Thymus (tissue), 11 donors: ENCODE data around the gene PRPF40B. TPM values are rescaled to one million over a fixed set of nuclear protein-coding genes. Genes with fewer than 3 reads are reported as not detected.
"Not testable (repeated sequence)": the region's sequence is repeated elsewhere in the genome, so short reads cannot be mapped to it uniquely, and the experiment has no call there.

ENCODE experiments used
- DNase-seq, 9 donors: peaks; one replicate each; pipeline ENCODE4 v3.0.0-alpha.2; 2013; ENCODE audit warnings: low spot score in 9 of 9, low read depth in 6 of 9, missing footprints in 1 of 9
- H3K27ac ChIP-seq, 2 donors: one replicate each; pipeline ENCODE4 v1.5.1; 2013; ENCODE audit warnings: control low read depth in 1 of 2, low read depth in 1 of 2, low read length in 1 of 2, mild to moderate bottlenecking in 1 of 2, moderate library complexity in 1 of 2
- H3K27me3 ChIP-seq, 2 donors: one replicate each; pipeline ENCODE4 v1.5.1; 2013; ENCODE audit warnings: low read length in 1 of 2; ENCODE audit not compliant: control insufficient read depth in 2 of 2, insufficient read depth in 1 of 2
- H3K36me3 ChIP-seq, 2 donors: one replicate each; pipeline ENCODE4 v1.5.1; 2013; ENCODE audit warnings: low read length in 1 of 2, mild to moderate bottlenecking in 1 of 2, moderate library complexity in 1 of 2; ENCODE audit not compliant: control insufficient read depth in 2 of 2, insufficient read depth in 2 of 2
- H3K4me1 ChIP-seq, 2 donors: one replicate each; pipeline ENCODE4 v1.5.1; 2013; ENCODE audit warnings: low read length in 2 of 2; ENCODE audit not compliant: control insufficient read depth in 2 of 2, insufficient read depth in 2 of 2
- H3K4me3 ChIP-seq, 2 donors: one replicate each; pipeline ENCODE4 v1.5.1; 2013; ENCODE audit warnings: low read length in 2 of 2, control low read depth in 1 of 2, mild to moderate bottlenecking in 1 of 2
- H3K9me3 ChIP-seq, 2 donors: one replicate each; pipeline ENCODE4 v1.5.1; 2013; ENCODE audit warnings: low read length in 1 of 2, mild to moderate bottlenecking in 1 of 2; ENCODE audit not compliant: control insufficient read depth in 2 of 2, insufficient read depth in 1 of 2
- WGBS: extraction: QIAGEN DNeasy Blood & Tissue Kit; methylation state at CpG from one replicate; pipeline ENCODE4 v1.1.7; 2013; 5-methylcytosine and 5-hydroxymethylcytosine counted together
- polyA plus RNA-seq: library from polyadenylated mRNA; stranded (reverse); fragments of 200-250 nt; gene quantifications from one replicate; pipeline ENCODE4 v1.2.3, GENCODE V29; 2013
- total RNA-seq: library from RNA; stranded (reverse); fragments of 120-200 nt; gene quantifications from one replicate; pipeline ENCODE4 v1.2.4, GENCODE V29; 2013
- donor health status: healthy.

Gene PRPF40B
- total and polyA plus RNA-seq, 2 donors, result 4.9 to 16.6 TPM

GRCh38 chr12:49604856-49605255 is 18.5 kb upstream of the PRPF40B start:
- H3K27me3 ChIP-seq, result no peaks in the 10 kb centered on the region
- H3K4me1 ChIP-seq, result peaks cover 0 to 8% of the 10 kb centered on the region in 2 donors
- WGBS, result 31% methylated on average over 5 of the region's 5 CpGs
- DNase-seq, result no peak
- H3K36me3 ChIP-seq, result no peaks in the 10 kb centered on the region
- peaks cover 0 to 3% of the 10 kb centered on the region in 2 donors for H3K9me3 ChIP-seq
- no peak overlapping the region for H3K4me3 ChIP-seq
- H3K27ac ChIP-seq, result no peak overlapping the region

- not testable (repeated sequence) for H3K27ac ChIP-seq
Measured at GRCh38 chr12:49605539-49605938, 17.8 kb upstream of the PRPF40B start, which contains the start of gene FAM186B. FAM186B (minus strand) TSS chr12:49605639; CDS start chr12:49605477, 162 bp downstream.

GRCh38 chr12:49609059-49609874 is 14.1 kb upstream of the PRPF40B start:
- WGBS, result 96% methylated on average over 2 of the region's 2 CpGs
- DNase-seq, result no peak

More at GRCh38 chr12:49605539-49605938, 17.8 kb upstream of the PRPF40B start, which contains the start of gene FAM186B:
- not testable (repeated sequence) for H3K4me1 ChIP-seq, H3K4me3 ChIP-seq, H3K27me3 ChIP-seq, DNase-seq, H3K36me3 ChIP-seq, H3K9me3 ChIP-seq
- WGBS, result 92% methylated on average over 4 of the region's 4 CpGs

GRCh38 chr12:49609875-49610154 is 13.5 kb upstream of the PRPF40B start:
- Histone ChIP-seq H3K4me1 (peaks cover 0 to 7% of the 10 kb centered on the region in 2 donors), H3K36me3 (no peaks in the 10 kb centered on the region), H3K9me3 (peaks cover 0 to 5% of the 10 kb centered on the region in 2 donors), H3K27ac (no peak overlapping the region), H3K4me3 (no peak overlapping the region), H3K27me3 (no peaks in the 10 kb centered on the region)
- no peak for DNase-seq
- 85% methylated on average over 1 of the region's 1 CpG for WGBS

More at GRCh38 chr12:49609059-49609874, 14.1 kb upstream of the PRPF40B start:
- Histone ChIP-seq H3K4me3 (no peak overlapping the region), H3K4me1 (peaks cover 0 to 8% of the 10 kb centered on the region in 2 donors), H3K9me3 (peaks cover 0 to 5% of the 10 kb centered on the region in 2 donors), H3K36me3 (no peaks in the 10 kb centered on the region), H3K27ac (no peak overlapping the region), H3K27me3 (no peaks in the 10 kb centered on the region)

GRCh38 chr12:49610785-49611184 is 12.6 kb upstream of the PRPF40B start:
- H3K9me3 ChIP-seq, DNase-seq, H3K27me3 ChIP-seq, H3K27ac ChIP-seq, H3K4me3 ChIP-seq, H3K4me1 ChIP-seq, H3K36me3 ChIP-seq: not testable (repeated sequence)
- WGBS, result 98% methylated on average over 4 of the region's 4 CpGs

- Histone ChIP-seq H3K27ac (no peak overlapping the region), H3K36me3 (no peaks in the 10 kb centered on the region)
Measured at GRCh38 chr12:49612210-49612609, 11.2 kb upstream of the PRPF40B start.

GRCh38 chr12:49615725-49616124 is 7.6 kb upstream of the PRPF40B start:
- Histone ChIP-seq H3K27ac (no peak overlapping the region), H3K4me1 (no peaks in the 10 kb centered on the region), H3K36me3 (no peaks in the 10 kb centered on the region), H3K9me3 (peaks cover 0 to 5% of the 10 kb centered on the region in 2 donors), H3K4me3 (no peak overlapping the region), H3K27me3 (peaks cover 0 to 34% of the 10 kb centered on the region in 2 donors)
- 98% methylated on average over 7 of the region's 7 CpGs for WGBS
- no peak for DNase-seq

More at GRCh38 chr12:49612210-49612609, 11.2 kb upstream of the PRPF40B start:
- Histone ChIP-seq H3K4me1 (no peaks in the 10 kb centered on the region), H3K4me3 (no peak overlapping the region), H3K27me3 (peaks cover 0 to 8% of the 10 kb centered on the region in 2 donors), H3K9me3 (peaks cover 0 to 8% of the 10 kb centered on the region in 2 donors)
- no peak for DNase-seq

- Histone ChIP-seq H3K27ac (no peak overlapping the region), H3K4me1 (peaks cover 2 to 8% of the 10 kb centered on the region in 2 donors), H3K4me3 (no peak overlapping the region), H3K9me3 (peaks cover 0 to 4% of the 10 kb centered on the region in 2 donors), H3K36me3 (no peaks in the 10 kb centered on the region), H3K27me3 (peaks cover 2 to 44% of the 10 kb centered on the region in 2 donors)
- WGBS, result 74% methylated on average over 5 of the region's 5 CpGs
- DNase-seq, result no peak
Measured at GRCh38 chr12:49616533-49617219, 6.7 kb upstream of the PRPF40B start.

- DNase-seq, result no peak
- H3K4me3 ChIP-seq, result no peak overlapping the region
- H3K9me3 ChIP-seq, result peaks cover 0 to 5% of the 10 kb centered on the region in 2 donors
- no peaks in the 10 kb centered on the region for H3K36me3 ChIP-seq
- WGBS, result 96% methylated on average over 1 of the region's 1 CpG
- H3K4me1 ChIP-seq, result peaks cover 12 to 22% of the 10 kb centered on the region in 2 donors
- H3K27ac ChIP-seq, result no peak overlapping the region
- peaks cover 2 to 47% of the 10 kb centered on the region in 2 donors for H3K27me3 ChIP-seq
Measured at GRCh38 chr12:49618576-49618975, 4.8 kb upstream of the PRPF40B start.
